ENCODE results near the gene BRPF1.

Gene BRPF1

GRCh38 chr3:9700536-9700935, 31.0 kb upstream of the BRPF1 start:
- TF ChIP-seq USF1 (IDR thresholded peaks at IDR 0.05) (no peak), NFIC (IDR thresholded peaks at IDR 0.05) (no peak), YY1 (IDR thresholded peaks at IDR 0.05; ENCODE audit: low read depth) (no peak), EP300 (IDR thresholded peaks at IDR 0.05; ENCODE audit: borderline replicate concordance) (no peak), CREB1 (IDR thresholded peaks at IDR 0.05; ENCODE audit: low read depth) (no peak), RAD21 (IDR thresholded peaks at IDR 0.05; ENCODE audit: low read depth) (no peak)

- TF ChIP-seq CREB1 (IDR thresholded peaks at IDR 0.05; ENCODE audit: low read depth) (no peak), RAD21 (IDR thresholded peaks at IDR 0.05; ENCODE audit: low read depth) (no peak), NFIC (IDR thresholded peaks at IDR 0.05) (no peak)
These were observed 30.5 kb upstream of the BRPF1 start for GRCh38 chr3:9701006-9701405.

- TF ChIP-seq TCF12 (IDR thresholded peaks at IDR 0.05; ENCODE audit: low read depth) (no peak), MAX (IDR thresholded peaks at IDR 0.05) (no peak), EGR1 (IDR thresholded peaks at IDR 0.05) (no peak), CREB1 (IDR thresholded peaks at IDR 0.05; ENCODE audit: low read depth) (no peak), USF1 (IDR thresholded peaks at IDR 0.05) (no peak), TAF1 (IDR thresholded peaks at IDR 0.05; ENCODE audit: low read depth) (no peak), YY1 (IDR thresholded peaks at IDR 0.05; ENCODE audit: low read depth) (no peak), RAD21 (IDR thresholded peaks at IDR 0.05; ENCODE audit: low read depth) (no peak), CEBPB (IDR thresholded peaks at IDR 0.05) (no peak), ZBTB7A (IDR thresholded peaks at IDR 0.05; ENCODE audit: low read depth) (no peak), REST (IDR thresholded peaks at IDR 0.05; ENCODE audit: low read depth) (no peak), FOXM1 (IDR thresholded peaks at IDR 0.05; ENCODE audit: borderline replicate concordance, low read depth) (no peak), EP300 (IDR thresholded peaks at IDR 0.05; ENCODE audit: borderline replicate concordance) (no peak), TEAD4 (IDR thresholded peaks at IDR 0.05) (no peak), NFIC (IDR thresholded peaks at IDR 0.05) (no peak)
These were observed 29.8 kb upstream of the BRPF1 start for GRCh38 chr3:9701711-9702110.

GRCh38 chr3:9703240-9703639, 28.3 kb upstream of the BRPF1 start:
- no peak for TF ChIP-seq USF1 (IDR thresholded peaks at IDR 0.05)
- no peak for TF ChIP-seq FOXM1 (IDR thresholded peaks at IDR 0.05; ENCODE audit: borderline replicate concordance, low read depth)
- TF ChIP-seq TAF1 (IDR thresholded peaks at IDR 0.05; ENCODE audit: low read depth): no peak
- no peak for TF ChIP-seq TEAD4 (IDR thresholded peaks at IDR 0.05)
- no peak for TF ChIP-seq YY1 (IDR thresholded peaks at IDR 0.05; ENCODE audit: low read depth)
- TF ChIP-seq MAX (IDR thresholded peaks at IDR 0.05): no peak
- TF ChIP-seq EGR1 (IDR thresholded peaks at IDR 0.05): no peak
- TF ChIP-seq NFIC (IDR thresholded peaks at IDR 0.05): no peak
- TF ChIP-seq CREB1 (IDR thresholded peaks at IDR 0.05; ENCODE audit: low read depth): no peak
- TF ChIP-seq RAD21 (IDR thresholded peaks at IDR 0.05; ENCODE audit: low read depth): no peak
- TF ChIP-seq EP300 (IDR thresholded peaks at IDR 0.05; ENCODE audit: borderline replicate concordance): no peak
- TF ChIP-seq TCF12 (IDR thresholded peaks at IDR 0.05; ENCODE audit: low read depth): no peak
- TF ChIP-seq ZBTB7A (IDR thresholded peaks at IDR 0.05; ENCODE audit: low read depth): no peak
- no peak for TF ChIP-seq REST (IDR thresholded peaks at IDR 0.05; ENCODE audit: low read depth)
- TF ChIP-seq CEBPB (IDR thresholded peaks at IDR 0.05): no peak

GRCh38 chr3:9703736-9704346, 27.7 kb upstream of the BRPF1 start, which contains the start of gene CPNE9:
CPNE9 (plus strand) TSS chr3:9703833; CDS start chr3:9703997, 164 bp downstream.
- TF ChIP-seq FOXM1 (IDR thresholded peaks at IDR 0.05; ENCODE audit: borderline replicate concordance, low read depth): no peak
- TF ChIP-seq EGR1 (IDR thresholded peaks at IDR 0.05): no peak
- TF ChIP-seq USF1 (IDR thresholded peaks at IDR 0.05): no peak
- TF ChIP-seq MAX (IDR thresholded peaks at IDR 0.05): no peak
- TF ChIP-seq RAD21 (IDR thresholded peaks at IDR 0.05; ENCODE audit: low read depth): no peak
- TF ChIP-seq ZBTB7A (IDR thresholded peaks at IDR 0.05; ENCODE audit: low read depth): no peak
- no peak for TF ChIP-seq NFIC (IDR thresholded peaks at IDR 0.05)
- TF ChIP-seq TCF12 (IDR thresholded peaks at IDR 0.05; ENCODE audit: low read depth): no peak
- no peak for TF ChIP-seq CEBPB (IDR thresholded peaks at IDR 0.05)
- TF ChIP-seq YY1 (IDR thresholded peaks at IDR 0.05; ENCODE audit: low read depth): no peak
- TF ChIP-seq TEAD4 (IDR thresholded peaks at IDR 0.05): no peak
- no peak for TF ChIP-seq EP300 (IDR thresholded peaks at IDR 0.05; ENCODE audit: borderline replicate concordance)
- no peak for TF ChIP-seq REST (IDR thresholded peaks at IDR 0.05; ENCODE audit: low read depth)
- TF ChIP-seq TAF1 (IDR thresholded peaks at IDR 0.05; ENCODE audit: low read depth): no peak
- no peak for TF ChIP-seq CREB1 (IDR thresholded peaks at IDR 0.05; ENCODE audit: low read depth)

All from Ishikawa (cell line).